EH (cell line): ENCODE results near the gene C12orf43.
A peak's percentile ranks its signal among the peaks of the same experiment; 100 is the strongest.
"Not testable (repeated sequence)": the region's sequence is repeated elsewhere in the genome, so short reads cannot be mapped to it uniquely, and the experiment has no call there.

Source experiments
- DNase-seq: peaks from one replicate; pipeline ENCODE4 v3.0.0-alpha.2; 2015; ENCODE audit warnings: low read depth

Gene C12orf43

GRCh38 chr12:121015825-121016766 is at the start of gene C12orf43:
C12orf43 (minus strand) TSS chr12:121016487; CDS start chr12:121016474, 13 bp downstream.
- DNase-seq, result peak; percentile 90

GRCh38 chr12:121065345-121065744 is 49.1 kb upstream of the C12orf43 start:
- no peak for DNase-seq

GRCh38 chr12:121064586-121064985 is 48.3 kb upstream of the C12orf43 start:
- DNase-seq, result not testable (repeated sequence)

- no peak for DNase-seq
Measured at GRCh38 chr12:121064116-121064515, 47.8 kb upstream of the C12orf43 start.

- DNase-seq, result no peak
Measured at GRCh38 chr12:121062391-121063045, 46.2 kb upstream of the C12orf43 start.

- peak; percentile 25 for DNase-seq
Measured at GRCh38 chr12:121061831-121062230, 45.5 kb upstream of the C12orf43 start.

- DNase-seq, result peak; percentile 57
Measured at GRCh38 chr12:121060149-121061001, 44.1 kb upstream of the C12orf43 start.

GRCh38 chr12:121059031-121059898 is 43.0 kb upstream of the C12orf43 start:
- no peak for DNase-seq

GRCh38 chr12:121057794-121058193 is 41.5 kb upstream of the C12orf43 start:
- no peak for DNase-seq

- DNase-seq, result no peak
Measured at GRCh38 chr12:121053706-121054105, 37.4 kb upstream of the C12orf43 start.

- DNase-seq, result peak; percentile 29
Measured at GRCh38 chr12:121050725-121051124, 34.4 kb upstream of the C12orf43 start.

GRCh38 chr12:121048442-121048841 is 32.2 kb upstream of the C12orf43 start:
- no peak for DNase-seq

- DNase-seq, result not testable (repeated sequence)
Measured at GRCh38 chr12:121047400-121047799, 31.1 kb upstream of the C12orf43 start.

- no peak for DNase-seq
Measured at GRCh38 chr12:121043067-121043466, 26.8 kb upstream of the C12orf43 start.

GRCh38 chr12:121038861-121039668 is 22.8 kb upstream of the C12orf43 start, which contains the start of gene OASL:
OASL (minus strand) TSS chr12:121039246; CDS start chr12:121038971, 275 bp downstream.
- DNase-seq, result peak; percentile 40

- DNase-seq, result peak; percentile 82
Measured at GRCh38 chr12:121036810-121037326, 20.6 kb upstream of the C12orf43 start.

- DNase-seq, result no peak
Measured at GRCh38 chr12:121034616-121035305, 18.5 kb upstream of the C12orf43 start.

- peak; percentile 80 for DNase-seq
Measured at GRCh38 chr12:121033625-121034349, 17.5 kb upstream of the C12orf43 start.
